Spleen (tissue), 11 donors: ENCODE results near the gene TMED6. TPM values are rescaled to one million over a fixed set of nuclear protein-coding genes. Genes with fewer than 3 reads are reported as not detected.

Experiments
- DNase-seq: peaks from one replicate; pipeline ENCODE4 v3.0.0-alpha.2; 2020
- H3K27ac ChIP-seq, 8 donors: fragments of 200-600 bp; sonication (generic) in 7 of 8; 1 replicate in 4 of 8; 2 replicates in 4 of 8; pipeline versions ENCODE4 v1.5.0 to v1.8.0; 2016 to 2021; ENCODE audit warnings: inconsistent platforms in 4 of 8, mild to moderate bottlenecking in 4 of 8, moderate library complexity in 1 of 8
- H3K27me3 ChIP-seq, 7 donors: fragments of 200-600 bp; sonication (generic) in 6 of 7; replicated peaks in 1 of 7; 1 replicate in 4 of 7; 2 replicates in 3 of 7; pipeline versions ENCODE4 v1.5.0 to v1.8.0; 2016 to 2021; ENCODE audit warnings: inconsistent platforms in 3 of 7, mild to moderate bottlenecking in 1 of 7
- H3K36me3 ChIP-seq, 6 donors: fragments of 200-600 bp; sonication (generic) in 5 of 6; 1 replicate in 4 of 6; 2 replicates in 2 of 6; pipeline versions ENCODE4 v1.5.0 to v1.8.0; 2016 to 2021; ENCODE audit warnings: inconsistent platforms in 2 of 6
- H3K4me1 ChIP-seq, 6 donors: fragments of 200-600 bp; sonication (generic) in 5 of 6; 1 replicate in 3 of 6; 2 replicates in 3 of 6; pipeline versions ENCODE4 v1.5.0 to v1.8.0; 2016 to 2021; ENCODE audit warnings: inconsistent platforms in 3 of 6
- H3K4me3 ChIP-seq, 8 donors: fragments of 200-600 bp; sonication (generic) in 7 of 8; 1 replicate in 4 of 8; 2 replicates in 4 of 8; pipeline versions ENCODE4 v1.5.0 to v1.8.0; 2016 to 2021; ENCODE audit warnings: inconsistent platforms in 4 of 8, mild to moderate bottlenecking in 4 of 8, moderate library complexity in 2 of 8
- H3K9me3 ChIP-seq, 8 donors: fragments of 200-600 bp; sonication (generic) in 7 of 8; 1 replicate in 4 of 8; 2 replicates in 4 of 8; pipeline versions ENCODE4 v1.5.0 to v1.8.0; 2016 to 2021; ENCODE audit warnings: inconsistent platforms in 4 of 8
- POLR2A ChIP-seq, 3 donors: fragments of 450-650 bp; IDR thresholded peaks; one replicate each; pipeline ENCODE4 v1.5.1; 2017; ENCODE audit warnings: antibody characterized with exemption in 3 of 3, mild to moderate bottlenecking in 1 of 3
- POLR2AphosphoS5 ChIP-seq, 3 donors: sonication (generic); formaldehyde crosslinking; IDR thresholded peaks; one replicate each; pipeline ENCODE4 v1.5.1; 2017; ENCODE audit warnings: antibody characterized with exemption in 3 of 3
- WGBS, 5 donors: extraction: QIAGEN DNeasy Blood & Tissue Kit in 3 of 5; methylation state at CpG; one replicate each; pipeline versions ENCODE4 v1.1.5 to v1.1.7; 2013 to 2018; 5-methylcytosine and 5-hydroxymethylcytosine counted together
- intact Hi-C: fragments of 100-400 bp; cut with DNase I; formaldehyde crosslinking; loops from one replicate; pipeline ENCODE4 v1.15.0; 2023; ENCODE audit warnings: low total_unique reads
- polyA plus RNA-seq, 3 donors: library from polyadenylated mRNA; stranded (reverse); fragments of 200-250 nt; gene quantifications; one replicate each; pipeline ENCODE4 v1.2.1, GENCODE V29; 2013
- total RNA-seq, 7 donors: library from RNA; depleted of rRNA in 3 of 7; stranded (reverse); fragments of >200 nt in 3 of 7; fragmentation: NEBNext Ultra II Directional in 4 of 7; extraction: Animal tissue kit (Norgen Biotek cat#: 25700) in 4 of 7; gene quantifications; one replicate each; pipeline versions ENCODE4 v1.1.0 to v1.2.1, GENCODE V29; 2016 to 2021
- TF ChIP-seq, protein P1 (sequence below), 11 experiments: fragments of 200-600 bp in 7 of 11; fragments of 450-650 bp in 4 of 11; sonication (generic) in 4 of 11; IDR thresholded peaks in 8 of 11; conservative IDR thresholded peaks in 3 of 11; 1 replicate in 7 of 11; 2 replicates in 4 of 11; pipeline versions ENCODE4 v1.4.0 to v1.8.0; 2016 to 2021; ENCODE audit warnings: antibody characterized with exemption in 11 of 11, inconsistent platforms in 4 of 11, mild to moderate bottlenecking in 1 of 11
- donor health status: healthy with polysubstance abuse.
- donor health status: DM: no; HTN: no; CAD: no; lungs with moderate emphysema.
- donor health status: DM: no; HTN: no; CAD: no.
- donor health status: Bipolar disorder and iron deficiency.
- donor health status: healthy.
- donor health status: DM: no; HTN: no; CAD: no.
- donor health status: DM: yes; HTN: yes; CAD: no.

TMED6 gene
- total and polyA plus RNA-seq, 10 donors: 0.59 to 5.2 (median 1.3) TPM; not detected in 2

DNA sequence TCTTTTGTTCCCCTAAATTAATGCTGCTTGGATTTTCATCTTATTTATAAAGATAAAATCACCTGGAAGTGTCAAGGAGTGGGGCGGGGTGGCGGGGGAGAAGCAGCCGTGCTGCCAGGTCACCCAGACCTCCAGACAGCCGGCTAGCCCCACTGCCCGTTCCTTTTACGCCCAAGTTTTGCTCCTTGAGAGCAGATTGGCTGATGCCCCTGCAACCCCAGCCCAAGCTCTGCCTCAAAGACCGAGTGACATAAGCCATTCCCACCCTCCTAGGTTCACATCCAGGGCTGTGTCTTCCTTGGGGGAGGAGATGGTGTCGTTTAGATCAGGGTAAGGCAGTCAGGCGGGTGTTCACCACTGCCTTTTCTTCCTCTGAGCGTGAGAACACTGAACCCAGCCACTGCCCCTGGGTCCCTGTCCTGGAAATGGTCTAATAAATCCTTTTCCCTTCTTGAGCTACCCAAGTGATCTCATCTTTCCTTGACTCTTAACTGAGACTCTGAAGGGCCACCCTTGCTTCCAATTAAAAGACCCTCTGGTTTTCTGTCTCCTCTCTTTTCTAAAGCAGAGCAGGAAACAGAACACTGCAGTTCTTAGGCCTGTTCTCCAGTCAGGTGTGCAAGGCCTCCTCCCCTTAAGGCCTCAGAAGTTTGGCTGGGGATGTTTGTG, 26.9 kb downstream of the TMED6 start:
- Histone ChIP-seq H3K27me3 (no peaks in the 10 kb centered on the region), H3K27ac (peak overlapping the region in 2 of 8 donors; percentile 7 to 30), H3K4me1 (peaks cover 30 to 67% (median 50%) of the 10 kb centered on the region in 6 donors), H3K36me3 (peaks cover 12 to 93% (median 69%) of the 10 kb centered on the region in 6 donors), H3K4me3 (no peak overlapping the region), H3K9me3 (no peaks in the 10 kb centered on the region)
- WGBS, 5 donors: 79 to 89% (median 86%) methylated on average over 10 of the region's 10 CpGs
- DNase-seq: peak; percentile 40
- intact Hi-C loops: no loop called here
- no peak for TF ChIP-seq POLR2AphosphoS5 (IDR thresholded peaks at IDR 0.05)
- no peak for TF ChIP-seq POLR2A (IDR thresholded peaks at IDR 0.05)
- TF ChIP-seq, protein P1, sequence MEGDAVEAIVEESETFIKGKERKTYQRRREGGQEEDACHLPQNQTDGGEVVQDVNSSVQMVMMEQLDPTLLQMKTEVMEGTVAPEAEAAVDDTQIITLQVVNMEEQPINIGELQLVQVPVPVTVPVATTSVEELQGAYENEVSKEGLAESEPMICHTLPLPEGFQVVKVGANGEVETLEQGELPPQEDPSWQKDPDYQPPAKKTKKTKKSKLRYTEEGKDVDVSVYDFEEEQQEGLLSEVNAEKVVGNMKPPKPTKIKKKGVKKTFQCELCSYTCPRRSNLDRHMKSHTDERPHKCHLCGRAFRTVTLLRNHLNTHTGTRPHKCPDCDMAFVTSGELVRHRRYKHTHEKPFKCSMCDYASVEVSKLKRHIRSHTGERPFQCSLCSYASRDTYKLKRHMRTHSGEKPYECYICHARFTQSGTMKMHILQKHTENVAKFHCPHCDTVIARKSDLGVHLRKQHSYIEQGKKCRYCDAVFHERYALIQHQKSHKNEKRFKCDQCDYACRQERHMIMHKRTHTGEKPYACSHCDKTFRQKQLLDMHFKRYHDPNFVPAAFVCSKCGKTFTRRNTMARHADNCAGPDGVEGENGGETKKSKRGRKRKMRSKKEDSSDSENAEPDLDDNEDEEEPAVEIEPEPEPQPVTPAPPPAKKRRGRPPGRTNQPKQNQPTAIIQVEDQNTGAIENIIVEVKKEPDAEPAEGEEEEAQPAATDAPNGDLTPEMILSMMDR (IDR thresholded peaks at IDR 0.05 in 8 of 11, conservative IDR thresholded peaks at IDR 0.05 in 3 of 11): no peak

DNA sequence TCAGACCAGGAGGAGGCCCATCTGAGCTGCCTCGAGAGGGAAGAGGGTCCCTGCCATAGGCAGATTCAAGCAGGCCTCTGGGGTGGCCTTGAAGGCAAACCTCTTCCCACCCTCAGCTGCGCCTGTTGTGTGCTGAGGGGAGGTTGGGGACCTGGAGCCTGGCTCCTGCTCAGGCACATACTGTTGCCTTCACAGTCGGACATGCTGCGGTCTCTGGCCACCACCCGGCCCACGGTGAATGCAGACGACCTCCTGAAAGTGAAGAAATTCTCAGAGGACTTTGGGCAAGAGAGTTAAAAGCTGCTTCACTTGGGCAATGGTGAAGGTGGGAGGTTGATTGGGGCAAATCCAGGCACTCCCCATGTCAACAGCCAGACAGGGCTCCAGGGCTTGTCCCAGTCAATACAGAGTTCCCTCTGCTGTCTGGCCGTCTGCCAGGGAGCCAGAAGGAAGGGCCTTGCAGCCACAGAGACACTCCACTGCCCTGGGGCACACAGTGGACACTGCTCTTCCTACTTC, 27.5 kb downstream of the TMED6 start:
- H3K27me3 ChIP-seq: no peaks in the 10 kb centered on the region
- WGBS, 5 donors: 71 to 86% (median 77%) methylated on average over 8 of the region's 8 CpGs
- peaks cover 16 to 99% (median 75%) of the 10 kb centered on the region in 6 donors for H3K36me3 ChIP-seq
- H3K4me1 ChIP-seq: peaks cover 24 to 61% (median 43%) of the 10 kb centered on the region in 6 donors
- peak; percentile 73 for DNase-seq
- H3K4me3 ChIP-seq: no peak overlapping the region
- H3K27ac ChIP-seq: peak overlapping the region in 2 of 8 donors; percentile 7 to 30
- TF ChIP-seq, protein P1 (IDR thresholded peaks at IDR 0.05 in 8 of 11, conservative IDR thresholded peaks at IDR 0.05 in 3 of 11): no peak
- TF ChIP-seq POLR2AphosphoS5 (IDR thresholded peaks at IDR 0.05) (peak in 1 of 3 donors; percentile 41), POLR2A (IDR thresholded peaks at IDR 0.05) (no peak)
- intact Hi-C loops: no loop called here
- no peaks in the 10 kb centered on the region for H3K9me3 ChIP-seq

DNA sequence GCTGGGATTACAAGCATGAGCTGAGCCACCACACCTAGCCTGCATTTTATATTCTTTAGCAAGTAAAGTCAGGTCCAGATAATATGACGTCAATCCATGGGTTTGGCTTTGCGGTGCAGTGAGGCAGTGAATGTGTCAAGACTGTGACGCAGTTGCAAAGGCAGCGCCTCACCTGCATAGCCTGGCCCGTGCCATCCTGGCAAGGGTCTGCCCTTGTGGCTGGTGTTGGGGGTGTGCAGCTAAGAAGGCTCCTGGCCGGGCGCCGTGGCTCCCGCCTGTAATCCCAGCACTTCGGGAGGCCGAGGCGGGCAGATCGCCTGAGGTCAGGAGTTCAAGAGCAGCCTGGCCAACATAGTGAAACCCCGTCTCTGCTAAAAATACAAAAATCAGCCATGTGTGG, 28.2 kb downstream of the TMED6 start:
- intact Hi-C loops: no loop called here
- Histone ChIP-seq H3K4me1 (peaks cover 17 to 54% (median 37%) of the 10 kb centered on the region in 6 donors), H3K27me3 (no peaks in the 10 kb centered on the region), H3K9me3 (no peaks in the 10 kb centered on the region), H3K36me3 (peaks cover 16 to 100% (median 82%) of the 10 kb centered on the region in 6 donors), H3K4me3 (no peak overlapping the region), H3K27ac (no peak overlapping the region)
- DNase-seq: peak; percentile 58
- 92 to 97% (median 94%) methylated on average over 12 to 14 of the region's 14 CpGs for WGBS, 5 donors
- TF ChIP-seq POLR2AphosphoS5 (IDR thresholded peaks at IDR 0.05): peak in 1 of 3 donors; percentile 51
- TF ChIP-seq, protein P1 (IDR thresholded peaks at IDR 0.05 in 8 of 11, conservative IDR thresholded peaks at IDR 0.05 in 3 of 11): no peak

DNA sequence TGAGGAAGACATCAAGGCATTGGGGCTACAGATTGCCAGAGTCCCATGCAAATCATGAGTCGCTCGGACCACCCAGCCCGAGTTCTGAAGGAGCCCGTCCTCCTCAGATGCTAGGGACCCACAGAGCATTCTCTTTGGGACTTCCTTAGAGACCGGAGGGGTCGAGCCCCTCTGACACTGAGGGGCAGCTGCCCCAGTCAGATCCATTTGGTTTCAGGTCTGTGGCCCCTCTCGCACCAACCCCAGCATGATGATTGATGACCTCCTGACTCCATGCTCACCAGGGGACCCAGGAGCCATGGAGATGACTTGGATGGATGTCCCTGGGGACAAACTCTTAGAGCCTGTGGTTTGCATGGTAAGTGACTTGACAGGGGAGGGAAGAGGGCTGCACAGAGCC, 29.2 kb downstream of the TMED6 start:
- H3K4me1 ChIP-seq: peaks cover 9 to 44% (median 26%) of the 10 kb centered on the region in 6 donors
- peak; percentile 58 for DNase-seq
- H3K4me3 ChIP-seq: no peak overlapping the region
- intact Hi-C loops: no loop called here
- H3K27ac ChIP-seq: no peak overlapping the region
- peaks cover 16 to 100% (median 87%) of the 10 kb centered on the region in 6 donors for H3K36me3 ChIP-seq
- no peaks in the 10 kb centered on the region for H3K27me3 ChIP-seq
- H3K9me3 ChIP-seq: no peaks in the 10 kb centered on the region
- 86 to 93% (median 92%) methylated on average over 3 to 7 of the region's 7 CpGs for WGBS, 5 donors
- TF ChIP-seq, protein P1 (IDR thresholded peaks at IDR 0.05 in 8 of 11, conservative IDR thresholded peaks at IDR 0.05 in 3 of 11): no peak
- no peak for TF ChIP-seq POLR2A (IDR thresholded peaks at IDR 0.05)
- TF ChIP-seq POLR2AphosphoS5 (IDR thresholded peaks at IDR 0.05): peak in 1 of 3 donors; percentile 13
